ENCODE results near the gene FHOD3. TPM values are rescaled to one million over a fixed set of nuclear protein-coding genes. Genes with fewer than 3 reads are reported as not detected.

Gene FHOD3
- total RNA-seq, 1 donor from 2014 or later: 2.5 TPM

GRCh38 chr18:36600548-36600947 lies 303.0 kb downstream of the FHOD3 start:
- Histone ChIP-seq H3K9me3 (no peaks in the 10 kb centered on the region), H3K4me1 (no peaks in the 10 kb centered on the region), H3K36me3 (no peaks in the 10 kb centered on the region), H3K27me3 (ENCODE audit: low read depth) (no peaks in the 10 kb centered on the region), H3K4me3 (no peak overlapping the region), H3K27ac (no peak overlapping the region)
- TF ChIP-seq, protein P1, sequence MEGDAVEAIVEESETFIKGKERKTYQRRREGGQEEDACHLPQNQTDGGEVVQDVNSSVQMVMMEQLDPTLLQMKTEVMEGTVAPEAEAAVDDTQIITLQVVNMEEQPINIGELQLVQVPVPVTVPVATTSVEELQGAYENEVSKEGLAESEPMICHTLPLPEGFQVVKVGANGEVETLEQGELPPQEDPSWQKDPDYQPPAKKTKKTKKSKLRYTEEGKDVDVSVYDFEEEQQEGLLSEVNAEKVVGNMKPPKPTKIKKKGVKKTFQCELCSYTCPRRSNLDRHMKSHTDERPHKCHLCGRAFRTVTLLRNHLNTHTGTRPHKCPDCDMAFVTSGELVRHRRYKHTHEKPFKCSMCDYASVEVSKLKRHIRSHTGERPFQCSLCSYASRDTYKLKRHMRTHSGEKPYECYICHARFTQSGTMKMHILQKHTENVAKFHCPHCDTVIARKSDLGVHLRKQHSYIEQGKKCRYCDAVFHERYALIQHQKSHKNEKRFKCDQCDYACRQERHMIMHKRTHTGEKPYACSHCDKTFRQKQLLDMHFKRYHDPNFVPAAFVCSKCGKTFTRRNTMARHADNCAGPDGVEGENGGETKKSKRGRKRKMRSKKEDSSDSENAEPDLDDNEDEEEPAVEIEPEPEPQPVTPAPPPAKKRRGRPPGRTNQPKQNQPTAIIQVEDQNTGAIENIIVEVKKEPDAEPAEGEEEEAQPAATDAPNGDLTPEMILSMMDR (IDR thresholded peaks at IDR 0.05): no peak
- no peak for ATAC-seq
- intact Hi-C loops (cut with DNase I): no loop called here
- DNase-seq: no peak

DNA sequence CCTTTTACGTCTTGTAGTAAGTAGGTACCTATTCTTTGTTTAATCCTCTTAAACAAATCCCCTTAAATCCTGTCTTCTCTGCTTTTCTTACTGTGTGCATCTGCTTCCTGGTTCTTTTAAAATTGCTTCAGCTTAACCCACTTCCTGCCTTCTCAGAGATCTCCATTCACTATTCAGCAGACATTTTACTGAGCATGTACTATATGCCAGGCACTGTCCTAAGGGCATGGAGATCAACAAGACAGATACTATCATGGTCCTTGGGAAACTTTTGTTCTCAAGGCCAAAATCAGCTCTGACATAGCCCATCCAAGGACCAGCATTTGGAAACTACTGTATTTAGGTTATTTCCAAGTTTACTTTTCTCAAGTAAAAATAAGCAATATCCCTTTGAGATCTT lies 303.8 kb downstream of the FHOD3 start:
- TF ChIP-seq, protein P1 (IDR thresholded peaks at IDR 0.05): no peak
- Histone ChIP-seq H3K4me3 (no peak overlapping the region), H3K36me3 (no peaks in the 10 kb centered on the region), H3K27ac (no peak overlapping the region), H3K9me3 (no peaks in the 10 kb centered on the region), H3K27me3 (ENCODE audit: low read depth) (no peaks in the 10 kb centered on the region), H3K4me1 (no peaks in the 10 kb centered on the region)
- DNase-seq (no peak), ATAC-seq (no peak)
- intact Hi-C loops (cut with DNase I): no loop called here

DNA sequence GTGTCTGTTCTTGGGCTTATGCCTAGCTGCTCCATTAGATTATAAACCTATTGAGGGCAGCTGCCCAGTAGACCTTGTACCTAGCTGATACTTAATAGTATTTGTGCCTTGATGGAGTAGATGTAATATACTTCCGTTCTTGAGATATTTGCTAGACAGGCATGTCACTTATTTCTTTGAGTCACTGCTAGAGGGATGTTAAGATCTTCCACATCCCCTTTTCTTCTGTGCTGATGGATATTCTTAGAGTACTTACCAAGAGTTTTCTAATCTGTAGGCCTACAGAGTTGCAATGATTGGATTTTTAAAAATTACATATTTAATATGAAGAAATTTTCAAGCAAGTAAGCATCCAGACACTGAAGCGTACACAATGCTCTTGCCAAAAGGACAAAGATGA lies 304.6 kb downstream of the FHOD3 start:
- H3K9me3 ChIP-seq: no peaks in the 10 kb centered on the region
- no peaks in the 10 kb centered on the region for H3K4me1 ChIP-seq
- DNase-seq (no peak), ATAC-seq (no peak)
- intact Hi-C loops (cut with DNase I): no loop called here
- no peak overlapping the region for H3K27ac ChIP-seq
- H3K4me3 ChIP-seq: no peak overlapping the region
- TF ChIP-seq, protein P1 (IDR thresholded peaks at IDR 0.05): no peak
- H3K27me3 ChIP-seq (ENCODE audit: low read depth): no peaks in the 10 kb centered on the region
- no peaks in the 10 kb centered on the region for H3K36me3 ChIP-seq

DNA sequence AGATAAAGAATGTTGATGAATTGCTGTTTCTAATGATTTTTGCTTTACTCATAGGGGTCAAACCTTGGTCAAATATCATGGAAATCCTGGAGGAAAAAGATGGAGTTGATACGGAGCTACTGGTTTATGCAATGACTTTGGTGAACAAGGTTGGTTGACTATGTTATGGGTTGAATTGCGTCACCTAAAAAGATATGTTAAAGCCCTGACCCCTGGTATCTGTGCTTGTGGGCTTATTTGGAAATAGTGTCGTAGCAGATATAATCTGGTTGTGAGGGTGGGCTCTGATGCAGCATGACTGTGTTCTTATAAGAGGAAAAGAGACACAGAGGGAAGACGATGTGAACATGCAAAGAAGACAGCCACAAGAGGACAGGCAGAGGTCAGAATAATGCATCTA lies 305.1 kb downstream of the FHOD3 start:
- TF ChIP-seq, protein P1 (IDR thresholded peaks at IDR 0.05): no peak
- no peak overlapping the region for H3K4me3 ChIP-seq
- H3K4me1 ChIP-seq: no peaks in the 10 kb centered on the region
- intact Hi-C loops (cut with DNase I): no loop called here
- DNase-seq: no peak
- H3K36me3 ChIP-seq: no peaks in the 10 kb centered on the region
- H3K27me3 ChIP-seq (ENCODE audit: low read depth): no peaks in the 10 kb centered on the region
- H3K9me3 ChIP-seq: no peaks in the 10 kb centered on the region
- no peak overlapping the region for H3K27ac ChIP-seq
- no peak for ATAC-seq

GRCh38 chr18:36608107-36608506 lies 310.6 kb downstream of the FHOD3 start:
- Histone ChIP-seq H3K4me3 (no peak overlapping the region), H3K27ac (no peak overlapping the region), H3K9me3 (no peaks in the 10 kb centered on the region), H3K36me3 (no peaks in the 10 kb centered on the region), H3K4me1 (no peaks in the 10 kb centered on the region), H3K27me3 (ENCODE audit: low read depth) (no peaks in the 10 kb centered on the region)
- intact Hi-C loops (cut with DNase I): no loop called here
- TF ChIP-seq, protein P1 (IDR thresholded peaks at IDR 0.05): no peak
- DNase-seq (no peak), ATAC-seq (no peak)

DNA sequence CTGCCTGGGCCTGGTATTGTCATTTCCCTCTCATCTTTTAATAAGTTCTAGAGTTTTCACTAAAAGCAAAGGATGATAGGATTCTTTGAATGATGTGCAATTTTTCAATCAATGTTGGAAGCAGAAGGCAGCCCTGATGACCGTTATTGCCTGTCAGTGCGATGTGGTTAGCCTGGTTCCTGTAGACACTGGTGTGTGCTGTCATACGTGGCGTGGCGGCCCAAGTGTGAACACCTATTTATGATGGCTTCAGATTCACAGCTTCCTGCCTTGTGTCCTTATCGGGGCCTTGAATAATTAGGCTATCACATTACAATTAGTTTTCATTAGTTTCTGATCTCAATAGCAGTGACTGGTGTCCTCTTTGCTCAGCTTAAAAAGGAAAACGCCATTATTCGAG lies 312.7 kb downstream of the FHOD3 start:
- intact Hi-C loops (cut with DNase I): no loop called here
- ATAC-seq (no peak), DNase-seq (no peak)
- TF ChIP-seq, protein P1 (IDR thresholded peaks at IDR 0.05): no peak
- no peaks in the 10 kb centered on the region for H3K36me3 ChIP-seq
- no peaks in the 10 kb centered on the region for H3K4me1 ChIP-seq
- H3K27me3 ChIP-seq (ENCODE audit: low read depth): no peaks in the 10 kb centered on the region
- H3K4me3 ChIP-seq: no peak overlapping the region
- no peak overlapping the region for H3K27ac ChIP-seq
- H3K9me3 ChIP-seq: no peaks in the 10 kb centered on the region

Measured in lower lobe of right lung (tissue), 2 donors.